SK-N-SH treated with all-trans-retinoic acid at 6 μM for 48 hours (cell line): Measurements from ENCODE around the gene OR4D6.

Experiments used
- ATAC-seq: fragments of 200-7000 bp; cut with Tn5 transposase; 3 replicates; pipeline ENCODE4 v1.9.1; 2020; ENCODE audit warnings: mild to moderate bottlenecking, moderate library complexity
- ARNTL ChIP-seq: fragments of 450-650 bp; formaldehyde crosslinking; IDR thresholded peaks from 2 replicates; pipeline ENCODE4 v1.5.0; 2020; ENCODE audit warnings: low read depth, mild to moderate bottlenecking, moderate library complexity, borderline replicate concordance
- BACH2 ChIP-seq: fragments of 250-450 bp; sonication (Bioruptor Pico); IDR thresholded peaks from 2 replicates; pipeline ENCODE4 v1.9.0; 2021; ENCODE audit warnings: mild to moderate bottlenecking, borderline replicate concordance
- CREB5 ChIP-seq: fragments of 250-450 bp; sonication (Bioruptor Pico); IDR thresholded peaks from 2 replicates; pipeline ENCODE4 v1.5.1; 2020; ENCODE audit warnings: low read depth, mild to moderate bottlenecking, moderate library complexity
- CSDC2 ChIP-seq: fragments of 250-450 bp; sonication (Bioruptor Pico); IDR thresholded peaks from 2 replicates; pipeline ENCODE4 v1.5.0; 2020; ENCODE audit warnings: mild to moderate bottlenecking, moderate library complexity
- CSRNP3 ChIP-seq: fragments of 250-450 bp; sonication (Bioruptor Pico); IDR thresholded peaks from 2 replicates; pipeline ENCODE4 v1.5.1; 2021; ENCODE audit warnings: mild to moderate bottlenecking, moderate library complexity
- ESRRG ChIP-seq: fragments of 250-450 bp; sonication (Bioruptor Pico); IDR thresholded peaks from 2 replicates; pipeline ENCODE4 v1.6.1; 2021; ENCODE audit warnings: mild to moderate bottlenecking
- ISL1 ChIP-seq: fragments of 250-450 bp; sonication (Bioruptor Pico); IDR thresholded peaks from 2 replicates; pipeline ENCODE4 v2.1.2; 2022; ENCODE audit warnings: mild to moderate bottlenecking, moderate library complexity
- OSR1 ChIP-seq: fragments of 250-450 bp; sonication (Bioruptor Pico); IDR thresholded peaks from 2 replicates; pipeline ENCODE4 v1.8.0; 2022; ENCODE audit warnings: moderate library complexity, mild to moderate bottlenecking, inconsistent platforms
- PATZ1 ChIP-seq: fragments of 250-450 bp; sonication (Bioruptor Pico); IDR thresholded peaks from 2 replicates; pipeline ENCODE4 v1.8.0; 2020; ENCODE audit warnings: mild to moderate bottlenecking, moderate library complexity, borderline replicate concordance
- POU6F1 ChIP-seq: fragments of 250-450 bp; sonication (Bioruptor Pico); IDR thresholded peaks from 2 replicates; pipeline ENCODE4 v1.8.0; 2021; ENCODE audit warnings: low read depth, mild to moderate bottlenecking, moderate library complexity, borderline replicate concordance
- PPARA ChIP-seq: fragments of 250-450 bp; sonication (Bioruptor Pico); IDR thresholded peaks from 2 replicates; pipeline ENCODE4 v1.5.0; 2020; ENCODE audit warnings: mild to moderate bottlenecking, borderline replicate concordance
- RARB ChIP-seq: fragments of 250-450 bp; sonication (Bioruptor Pico); IDR thresholded peaks from 2 replicates; pipeline ENCODE4 v1.8.0; 2021; ENCODE audit warnings: mild to moderate bottlenecking, moderate library complexity
- SNAI2 ChIP-seq: fragments of 250-450 bp; sonication (Bioruptor Pico); IDR thresholded peaks from 2 replicates; pipeline ENCODE4 v1.5.0; 2020; ENCODE audit warnings: mild to moderate bottlenecking, moderate library complexity
- TCF4 ChIP-seq: fragments of 250-450 bp; sonication (Bioruptor Pico); IDR thresholded peaks from 2 replicates; pipeline ENCODE4 v1.8.0; 2021; ENCODE audit warnings: mild to moderate bottlenecking, moderate library complexity, borderline replicate concordance
- TOX ChIP-seq: fragments of 250-450 bp; sonication (Bioruptor Pico); IDR thresholded peaks from 2 replicates; pipeline ENCODE4 v1.8.0; 2021; ENCODE audit warnings: mild to moderate bottlenecking, moderate library complexity, borderline replicate concordance
- TSHZ2 ChIP-seq: fragments of 250-450 bp; sonication (Bioruptor Pico); IDR thresholded peaks from 2 replicates; pipeline ENCODE4 v1.5.0; 2020; ENCODE audit warnings: mild to moderate bottlenecking, moderate library complexity
- ZC3H10 ChIP-seq: fragments of 250-450 bp; sonication (Bioruptor Pico); IDR thresholded peaks from 2 replicates; pipeline ENCODE4 v1.5.1; 2021; ENCODE audit warnings: mild to moderate bottlenecking, moderate library complexity
- ZFP3 ChIP-seq: fragments of 250-450 bp; sonication (Bioruptor Pico); IDR thresholded peaks from 2 replicates; pipeline ENCODE4 v1.5.0; 2020; ENCODE audit warnings: mild to moderate bottlenecking, moderate library complexity
- ZFP30 ChIP-seq: fragments of 450-650 bp; formaldehyde crosslinking; IDR thresholded peaks from 2 replicates; pipeline ENCODE4 v1.5.0; 2022; ENCODE audit warnings: mild to moderate bottlenecking, moderate library complexity
- ZNF565 ChIP-seq: fragments of 450-650 bp; formaldehyde crosslinking; conservative IDR thresholded peaks from 2 replicates; pipeline ENCODE4 v1.5.0; 2020; ENCODE audit warnings: low read depth, mild to moderate bottlenecking, moderate library complexity
- ZNF70 ChIP-seq: fragments of 450-650 bp; formaldehyde crosslinking; IDR thresholded peaks from 2 replicates; pipeline ENCODE4 v1.5.0; 2020; ENCODE audit warnings: mild to moderate bottlenecking, moderate library complexity
- ZNF8 ChIP-seq: fragments of 450-650 bp; formaldehyde crosslinking; IDR thresholded peaks from 2 replicates; pipeline ENCODE4 v1.5.0; 2020; ENCODE audit warnings: mild to moderate bottlenecking, moderate library complexity

The OR4D6 gene

GRCh38 chr11:59463190-59463641, 6.5 kb downstream of the OR4D6 start (continued):
- TF ChIP-seq POU6F1 (CRISPR knock-in tag) (no peak), BACH2 (CRISPR knock-in tag) (no peak), ARNTL (no peak), TSHZ2 (CRISPR knock-in tag) (no peak), RARB (no peak), ESRRG (CRISPR knock-in tag) (no peak), TOX (CRISPR knock-in tag) (no peak), OSR1 (no peak)

- TF ChIP-seq ZC3H10 (CRISPR knock-in tag) (no peak), ISL1 (CRISPR knock-in tag) (no peak), ZNF8 (CRISPR knock-in tag) (no peak), ZNF70 (CRISPR knock-in tag) (no peak), CSRNP3 (CRISPR knock-in tag) (no peak), SNAI2 (CRISPR knock-in tag) (no peak), TCF4 (CRISPR knock-in tag) (no peak), CREB5 (CRISPR knock-in tag) (no peak), POU6F1 (CRISPR knock-in tag) (no peak), TOX (CRISPR knock-in tag) (no peak), ZFP3 (no peak), BACH2 (CRISPR knock-in tag) (no peak), ZNF565 (CRISPR knock-in tag) (no peak), PATZ1 (CRISPR knock-in tag) (no peak), TSHZ2 (CRISPR knock-in tag) (no peak), CSDC2 (CRISPR knock-in tag) (no peak), ESRRG (CRISPR knock-in tag) (no peak), PPARA (CRISPR knock-in tag) (no peak), ZFP30 (CRISPR knock-in tag) (no peak)
- no peak for ATAC-seq
Observed at GRCh38 chr11:59473015-59473414, 16.3 kb downstream of the OR4D6 start, which contains the start of gene OR4D10. OR4D10 (plus strand) TSS chr11:59473315; CDS start chr11:59477430, 4,115 bp downstream.
